Lung (tissue), 12 donors: Measurements from ENCODE around the gene ETAA1. TPM values are rescaled to one million over a fixed set of nuclear protein-coding genes. Genes with fewer than 3 reads are reported as not detected.

ENCODE experiments used
- ATAC-seq: fragments of 200-7000 bp; cut with Tn5 transposase; one replicate; pipeline ENCODE4 v1.9.1; 2020; ENCODE audit warnings: moderate number of reproducible peaks; ENCODE audit not compliant: insufficient read depth, low FRiP score
- DNase-seq, 3 donors: peaks; one replicate each; pipeline ENCODE4 v3.0.0-alpha.2; 2013 to 2017
- H3K27ac ChIP-seq, 2 donors: one replicate each; pipeline ENCODE4 v1.5.1; 2013; ENCODE audit warnings: mild to moderate bottlenecking in 2 of 2, moderate library complexity in 2 of 2, control low read depth in 1 of 2, inconsistent platforms in 1 of 2, low read depth in 1 of 2, low read length in 1 of 2
- H3K27me3 ChIP-seq, 3 donors: one replicate each; pipeline ENCODE4 v1.5.1; 2013; ENCODE audit warnings: low read length in 2 of 3; ENCODE audit not compliant: control insufficient read depth in 3 of 3, insufficient read depth in 3 of 3
- H3K36me3 ChIP-seq, 4 donors: one replicate each; pipeline ENCODE4 v1.5.1; 2013; ENCODE audit warnings: low read length in 4 of 4, mild to moderate bottlenecking in 1 of 4, moderate library complexity in 1 of 4; ENCODE audit not compliant: control insufficient read depth in 4 of 4, insufficient read depth in 4 of 4
- H3K4me1 ChIP-seq, 5 donors: one replicate each; pipeline ENCODE4 v1.5.1; 2013; ENCODE audit warnings: low read length in 5 of 5, mild to moderate bottlenecking in 2 of 5, moderate library complexity in 1 of 5; ENCODE audit not compliant: control insufficient read depth in 5 of 5, insufficient read depth in 5 of 5
- H3K4me3 ChIP-seq: one replicate; pipeline ENCODE4 v1.5.1; 2013; ENCODE audit warnings: mild to moderate bottlenecking, control low read depth, moderate library complexity
- H3K9ac ChIP-seq, 2 donors: one replicate each; pipeline ENCODE4 v1.5.1; 2013; ENCODE audit warnings: low read length in 2 of 2, control low read depth in 1 of 2; ENCODE audit not compliant: insufficient read depth in 1 of 2
- H3K9me3 ChIP-seq, 4 donors: one replicate each; pipeline ENCODE4 v1.5.1; 2013; ENCODE audit warnings: low read length in 3 of 4, mild to moderate bottlenecking in 1 of 4, moderate library complexity in 1 of 4; ENCODE audit not compliant: control insufficient read depth in 4 of 4, insufficient read depth in 3 of 4
- WGBS, 2 donors: extraction: QIAGEN DNeasy Blood & Tissue Kit; methylation state at CpG; one replicate each; pipeline ENCODE4 v1.1.7; 2013; 5-methylcytosine and 5-hydroxymethylcytosine counted together
- polyA plus RNA-seq, 2 donors: library from polyadenylated mRNA; stranded (reverse); fragments of 200-250 nt; gene quantifications; one replicate each; pipeline ENCODE4 v1.2.1, GENCODE V29; 2013
- total RNA-seq, 2 donors: library from RNA; depleted of rRNA in 1 of 2; stranded (reverse); fragments of >200 nt in 1 of 2; gene quantifications; one replicate each; pipeline ENCODE4 v1.2.1, GENCODE V29; 2014 to 2021
- TF ChIP-seq, protein P1 (sequence below): IDR thresholded peaks from 2 replicates; pipeline ENCODE4 v1.5.1; 2012; ENCODE audit warnings: mild to moderate bottlenecking; ENCODE audit errors: control extremely low read depth, extremely low read depth
- donor health status: control.
- donor health status: control.
- donor health status: Bipolar disorder and iron deficiency.
- donor health status: healthy.
- donor health status: DM: yes; HTN: yes; CAD: no.

The ETAA1 gene
- total and polyA plus RNA-seq, 4 donors, result 4.3 to 27.6 (median 11.2) TPM

DNA sequence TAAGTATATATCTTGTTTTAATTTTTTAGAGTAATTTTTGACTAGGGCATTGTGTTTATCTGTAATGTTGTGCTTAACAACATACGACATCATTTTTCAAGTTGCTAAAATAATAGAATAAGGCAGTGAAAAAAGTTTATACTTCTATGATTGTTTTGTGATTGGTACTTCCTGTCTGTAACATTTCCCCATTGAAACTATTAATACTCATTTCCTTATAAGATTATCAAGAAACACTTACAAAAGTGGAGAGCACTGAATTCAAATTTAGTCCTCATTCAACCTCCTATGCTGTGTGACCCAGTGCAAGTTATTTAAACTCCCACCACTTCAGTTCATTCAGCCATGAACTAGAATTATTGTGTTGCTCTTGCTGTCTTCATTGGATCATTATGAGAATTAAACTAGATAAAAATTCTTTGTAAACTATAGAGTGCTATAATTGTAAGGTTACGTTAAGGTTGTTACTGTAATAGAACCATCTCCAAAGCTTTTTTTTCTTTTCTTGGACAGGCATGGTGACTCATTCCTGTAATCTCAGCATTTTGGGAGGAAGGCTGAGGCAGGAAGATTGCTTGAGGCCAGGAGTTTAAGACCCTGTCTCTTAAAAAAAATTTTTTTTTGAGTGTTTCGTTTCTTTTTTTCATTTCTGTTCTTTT lies 2.8 kb downstream of the ETAA1 start:
- no peaks in the 10 kb centered on the region for H3K27me3 ChIP-seq
- no peak overlapping the region for H3K27ac ChIP-seq
- H3K4me1 ChIP-seq, result peaks cover 0 to 22% (median 0%) of the 10 kb centered on the region in 5 donors
- H3K9me3 ChIP-seq, result no peaks in the 10 kb centered on the region
- WGBS, 2 donors, result 56 to 60% methylated on average over 3 of the region's 3 CpGs
- DNase-seq (no peak), ATAC-seq (no peak)
- H3K9ac ChIP-seq, result no peak overlapping the region
- TF ChIP-seq, protein P1, sequence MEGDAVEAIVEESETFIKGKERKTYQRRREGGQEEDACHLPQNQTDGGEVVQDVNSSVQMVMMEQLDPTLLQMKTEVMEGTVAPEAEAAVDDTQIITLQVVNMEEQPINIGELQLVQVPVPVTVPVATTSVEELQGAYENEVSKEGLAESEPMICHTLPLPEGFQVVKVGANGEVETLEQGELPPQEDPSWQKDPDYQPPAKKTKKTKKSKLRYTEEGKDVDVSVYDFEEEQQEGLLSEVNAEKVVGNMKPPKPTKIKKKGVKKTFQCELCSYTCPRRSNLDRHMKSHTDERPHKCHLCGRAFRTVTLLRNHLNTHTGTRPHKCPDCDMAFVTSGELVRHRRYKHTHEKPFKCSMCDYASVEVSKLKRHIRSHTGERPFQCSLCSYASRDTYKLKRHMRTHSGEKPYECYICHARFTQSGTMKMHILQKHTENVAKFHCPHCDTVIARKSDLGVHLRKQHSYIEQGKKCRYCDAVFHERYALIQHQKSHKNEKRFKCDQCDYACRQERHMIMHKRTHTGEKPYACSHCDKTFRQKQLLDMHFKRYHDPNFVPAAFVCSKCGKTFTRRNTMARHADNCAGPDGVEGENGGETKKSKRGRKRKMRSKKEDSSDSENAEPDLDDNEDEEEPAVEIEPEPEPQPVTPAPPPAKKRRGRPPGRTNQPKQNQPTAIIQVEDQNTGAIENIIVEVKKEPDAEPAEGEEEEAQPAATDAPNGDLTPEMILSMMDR, result no peak
- H3K36me3 ChIP-seq, result peaks cover 0 to 25% (median 10%) of the 10 kb centered on the region in 4 donors
- H3K4me3 ChIP-seq, result no peak overlapping the region

DNA sequence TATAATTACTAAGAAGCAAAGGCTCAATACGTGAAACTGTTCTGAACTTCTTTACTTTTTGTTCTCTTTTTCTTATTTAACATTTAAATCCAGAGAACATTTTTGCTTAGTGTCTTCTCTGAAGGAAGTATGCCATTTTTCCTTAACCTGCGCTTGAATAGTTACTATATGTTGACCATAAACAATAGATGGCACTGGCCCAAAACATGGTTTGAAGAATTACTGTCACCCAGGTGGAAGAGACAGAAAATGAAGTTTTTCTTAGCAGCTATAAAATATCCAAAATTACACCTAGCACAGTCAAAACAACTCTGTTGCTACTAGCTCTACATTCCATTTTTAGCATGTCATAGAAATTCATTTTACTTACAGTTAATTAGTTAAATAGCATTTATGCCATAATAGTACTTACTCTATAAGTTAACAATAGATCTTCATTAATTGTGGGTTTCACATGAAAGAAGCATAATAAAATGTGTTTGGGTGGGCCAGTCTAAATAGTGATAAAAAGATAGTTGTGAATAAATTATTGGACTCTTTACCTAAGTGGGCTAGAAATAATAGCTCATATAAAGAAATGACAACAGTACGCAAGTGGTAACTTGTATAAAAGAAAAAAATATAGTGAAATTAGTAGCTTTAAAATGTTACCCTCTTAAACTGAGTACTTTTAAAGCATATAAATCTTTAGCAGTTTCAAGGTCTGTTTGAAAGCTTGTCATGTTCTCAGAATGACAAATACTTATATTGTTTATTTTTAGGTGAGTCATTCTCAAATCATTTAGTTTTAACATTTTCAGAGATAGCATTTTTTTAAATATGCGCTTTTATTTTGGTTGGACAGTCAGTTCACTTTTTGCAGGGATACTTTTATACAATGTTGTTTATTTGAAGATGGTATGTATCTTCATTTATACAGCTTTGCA lies 3.7 kb downstream of the ETAA1 start:
- no peak for ATAC-seq
- TF ChIP-seq, protein P1, result no peak
- 80 to 90% methylated on average over 4 of the region's 4 CpGs for WGBS, 2 donors

DNA sequence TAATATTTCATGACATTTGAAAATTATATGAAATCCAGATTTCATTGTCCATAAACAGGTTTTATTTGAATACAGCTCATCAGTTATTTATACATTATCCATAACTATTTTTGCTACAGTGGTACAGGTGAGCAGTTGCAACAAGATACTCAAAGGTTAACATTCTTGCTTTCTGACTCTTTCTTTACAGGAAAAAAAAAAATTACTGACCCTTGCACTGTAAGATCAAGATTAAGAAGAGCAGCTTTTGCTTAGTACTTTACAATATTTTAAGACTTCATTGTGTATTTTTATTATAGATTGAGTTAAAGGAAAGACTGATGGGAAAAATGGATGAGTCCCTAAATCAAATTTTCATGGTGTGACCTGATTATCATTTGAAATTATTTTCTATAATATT lies 11.2 kb downstream of the ETAA1 start:
- TF ChIP-seq, protein P1, result no peak
- H3K27ac ChIP-seq, result no peak overlapping the region
- no peak for ATAC-seq

More for the DNA sequence above, 3.7 kb downstream of the ETAA1 start:
- H3K27ac ChIP-seq, result no peak overlapping the region
- no peaks in the 10 kb centered on the region for H3K27me3 ChIP-seq
- peaks cover 0 to 28% (median 10%) of the 10 kb centered on the region in 4 donors for H3K36me3 ChIP-seq
- no peak overlapping the region for H3K4me3 ChIP-seq
- no peak overlapping the region for H3K9ac ChIP-seq
- no peaks in the 10 kb centered on the region for H3K9me3 ChIP-seq
- DNase-seq, result no peak
- H3K4me1 ChIP-seq, result peaks cover 0 to 24% (median 0%) of the 10 kb centered on the region in 5 donors

More for the DNA sequence above, 11.2 kb downstream of the ETAA1 start:
- H3K36me3 ChIP-seq, result peaks cover 0 to 29% (median 9%) of the 10 kb centered on the region in 4 donors
- no peak overlapping the region for H3K4me3 ChIP-seq
- peaks cover 0 to 6% (median 0%) of the 10 kb centered on the region in 5 donors for H3K4me1 ChIP-seq
- no peaks in the 10 kb centered on the region for H3K27me3 ChIP-seq
- H3K9me3 ChIP-seq, result peaks cover 0 to 1% (median 0%) of the 10 kb centered on the region in 4 donors
- H3K9ac ChIP-seq, result no peak overlapping the region
- no peak for DNase-seq
